ENCODE measurements around the gene CRABP2. TPM values are rescaled to one million over a fixed set of nuclear protein-coding genes. Genes with fewer than 3 reads are reported as not detected.

Gene CRABP2
- polyA plus RNA-seq, 1 of the 3 experiments (the other 2 are of a cell fraction), result 42.1 TPM

DNA sequence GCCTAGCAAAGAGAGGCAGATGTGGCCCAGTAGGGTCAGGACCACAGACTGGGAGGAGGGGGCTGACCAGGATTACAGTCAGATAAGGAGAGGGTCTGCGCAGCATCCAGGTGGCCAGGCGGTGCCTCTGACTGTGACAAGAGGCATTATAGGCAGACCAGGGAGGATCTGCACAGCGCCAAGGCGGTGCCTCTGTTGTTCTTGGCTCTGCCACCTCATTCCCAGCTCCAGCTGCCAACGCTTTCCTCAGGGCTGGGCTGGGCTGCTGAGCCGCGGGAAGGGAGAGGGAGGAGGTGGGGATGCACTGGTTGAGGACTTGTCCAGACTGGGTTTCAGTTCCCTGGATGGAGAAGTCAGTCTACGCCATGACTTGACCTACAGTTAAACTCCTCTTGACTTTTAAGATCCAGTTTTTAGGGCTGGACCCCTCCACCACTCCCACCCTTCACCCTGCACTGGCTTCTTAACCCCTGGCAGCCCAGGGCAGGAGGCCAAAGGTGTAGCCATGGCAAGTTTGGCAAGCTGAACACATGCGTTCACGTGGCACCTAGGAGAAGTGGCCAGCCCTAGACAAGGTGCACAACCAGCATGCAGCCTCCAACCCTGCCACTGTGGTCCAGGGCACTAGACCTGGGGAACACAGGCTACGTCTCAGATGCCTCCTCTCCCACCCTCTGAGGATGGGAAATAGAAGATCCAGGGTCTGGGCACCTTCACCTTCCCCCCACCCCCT, 4.5 kb upstream of the CRABP2 start:
- no peaks in the 10 kb centered on the region for H3K9me3 ChIP-seq
- POLR2A ChIA-PET, result interaction anchor here (1.2 to 2.6 kb wide), 7 partner anchors 12 to 35 kb away, joined by 3 to 12 read pairs (median 8); partner anchors contain the start of genes ISG20L2 and METTL25B
- DNase-seq, result peak; percentile 71
- H3K9me2 ChIP-seq, result no peaks in the 10 kb centered on the region
- WGBS (ENCODE audit: low lambda C conversion rate), result 24% methylated on average over 9 of the region's 11 CpGs
- H2AFZ ChIP-seq (ENCODE audit: low read depth), result no peak overlapping the region
- CTCF ChIA-PET, result interaction anchor here (1.6 to 45.5 kb wide), 7 partner anchors 6 to 218 kb away, joined by 5 to 2702 read pairs (median 7); partner anchors contain the start of genes CRABP2, ISG20L2, METTL25B and NES
- H4K20me1 ChIP-seq (ENCODE audit: insufficient read depth), result no peaks in the 10 kb centered on the region
- no peak overlapping the region for H3K4me3 ChIP-seq (ENCODE audit: low read depth in 2 of 2, low read length in 1 of 2)
- H3F3A ChIP-seq (replicated peaks; ENCODE audit: insufficient read depth), result peaks cover 48% of the 10 kb centered on the region
- H3K27me3 ChIP-seq (ENCODE audit: insufficient read depth), result no peaks in the 10 kb centered on the region
- no peaks in the 10 kb centered on the region for H3K79me2 ChIP-seq (ENCODE audit: insufficient read depth)
- peak overlapping the region; percentile 43 to 98; a peak in 3 of 4 replicates for H3K27ac ChIP-seq (ENCODE audit: low read depth in 2 of 2, low read length in 1 of 2)
- H3K36me3 ChIP-seq (replicated peaks in 1 of 2; ENCODE audit: control insufficient read depth in 1 of 2, insufficient read depth in 2 of 2, low read length in 1 of 2), result no peaks in the 10 kb centered on the region
- peaks cover 60 to 78% of the 10 kb centered on the region in 2 experiments for H3K4me1 ChIP-seq (ENCODE audit: control insufficient read depth in 1 of 2, insufficient read depth in 2 of 2, low read depth in 1 of 2, low read length in 1 of 2)
- H3K9ac ChIP-seq, result no peak overlapping the region
- H3K4me2 ChIP-seq, result peak overlapping the region; percentile 63; the same call in 1 of the 2 replicates
- TF ChIP-seq, protein P1, sequence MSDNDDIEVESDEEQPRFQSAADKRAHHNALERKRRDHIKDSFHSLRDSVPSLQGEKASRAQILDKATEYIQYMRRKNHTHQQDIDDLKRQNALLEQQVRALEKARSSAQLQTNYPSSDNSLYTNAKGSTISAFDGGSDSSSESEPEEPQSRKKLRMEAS (IDR thresholded peaks at IDR 0.05; ENCODE audit: low read depth), result 0 out of 2 replicates have a peak, but pooled peaks have one; percentile 48
- TF ChIP-seq CHD2 (IDR thresholded peaks at IDR 0.05; ENCODE audit: low read length, partially characterized antibody) (peak; percentile 48), GATA2 (CRISPR knock-in tag; IDR thresholded peaks at IDR 0.05) (peak; percentile 89), RXRA (IDR thresholded peaks at IDR 0.05; ENCODE audit: borderline replicate concordance, low read depth) (no peak), FOXJ3 (CRISPR knock-in tag; IDR thresholded peaks at IDR 0.05) (peak; percentile 70; the same call in 1 of the 2 replicates), RCOR1 (IDR thresholded peaks at IDR 0.05; ENCODE audit: low read length) (0 out of 2 replicates have a peak, but pooled peaks have one; percentile 62), POLR2AphosphoS5 (IDR thresholded peaks at IDR 0.05; ENCODE audit: low read depth, low read length) (no peak; the same call in none of the 2 replicates), NRF1 (IDR thresholded peaks at IDR 0.05; ENCODE audit: low read depth, low read length) (no peak), YY1 (IDR thresholded peaks at IDR 0.05; ENCODE audit: low read depth) (no peak), JUND (IDR thresholded peaks at IDR 0.05) (no peak), MEF2A (IDR thresholded peaks at IDR 0.05; ENCODE audit: borderline replicate concordance, low read depth) (no peak), FOXM1 (IDR thresholded peaks at IDR 0.05; ENCODE audit: low read depth) (no peak), TCF12 (IDR thresholded peaks at IDR 0.05) (peak; percentile 91), SMC3 (IDR thresholded peaks at IDR 0.05; ENCODE audit: low read depth, low read length) (peak; percentile 4; the same call in 1 of the 2 replicates), RAD21 (IDR thresholded peaks at IDR 0.05; ENCODE audit: low read length) (no peak), ELF1 (IDR thresholded peaks at IDR 0.05) (no peak), NFIC (IDR thresholded peaks at IDR 0.05; ENCODE audit: borderline replicate concordance) (peak; percentile 97), MXI1 (IDR thresholded peaks at IDR 0.05; ENCODE audit: low read depth, low read length) (peak; percentile 67; the same call in 1 of the 2 replicates), GABPA (IDR thresholded peaks at IDR 0.05; ENCODE audit: low read depth) (no peak)
- TF ChIP-seq, protein P2, sequence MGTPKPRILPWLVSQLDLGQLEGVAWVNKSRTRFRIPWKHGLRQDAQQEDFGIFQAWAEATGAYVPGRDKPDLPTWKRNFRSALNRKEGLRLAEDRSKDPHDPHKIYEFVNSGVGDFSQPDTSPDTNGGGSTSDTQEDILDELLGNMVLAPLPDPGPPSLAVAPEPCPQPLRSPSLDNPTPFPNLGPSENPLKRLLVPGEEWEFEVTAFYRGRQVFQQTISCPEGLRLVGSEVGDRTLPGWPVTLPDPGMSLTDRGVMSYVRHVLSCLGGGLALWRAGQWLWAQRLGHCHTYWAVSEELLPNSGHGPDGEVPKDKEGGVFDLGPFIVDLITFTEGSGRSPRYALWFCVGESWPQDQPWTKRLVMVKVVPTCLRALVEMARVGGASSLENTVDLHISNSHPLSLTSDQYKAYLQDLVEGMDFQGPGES (IDR thresholded peaks at IDR 0.05; ENCODE audit: low read depth, low read length), result no peak
- TF ChIP-seq, protein P3, sequence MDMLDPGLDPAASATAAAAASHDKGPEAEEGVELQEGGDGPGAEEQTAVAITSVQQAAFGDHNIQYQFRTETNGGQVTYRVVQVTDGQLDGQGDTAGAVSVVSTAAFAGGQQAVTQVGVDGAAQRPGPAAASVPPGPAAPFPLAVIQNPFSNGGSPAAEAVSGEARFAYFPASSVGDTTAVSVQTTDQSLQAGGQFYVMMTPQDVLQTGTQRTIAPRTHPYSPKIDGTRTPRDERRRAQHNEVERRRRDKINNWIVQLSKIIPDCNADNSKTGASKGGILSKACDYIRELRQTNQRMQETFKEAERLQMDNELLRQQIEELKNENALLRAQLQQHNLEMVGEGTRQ (IDR thresholded peaks at IDR 0.05; ENCODE audit: borderline replicate concordance, low read depth, low read length), result no peak
- TF ChIP-seq, protein P4, sequence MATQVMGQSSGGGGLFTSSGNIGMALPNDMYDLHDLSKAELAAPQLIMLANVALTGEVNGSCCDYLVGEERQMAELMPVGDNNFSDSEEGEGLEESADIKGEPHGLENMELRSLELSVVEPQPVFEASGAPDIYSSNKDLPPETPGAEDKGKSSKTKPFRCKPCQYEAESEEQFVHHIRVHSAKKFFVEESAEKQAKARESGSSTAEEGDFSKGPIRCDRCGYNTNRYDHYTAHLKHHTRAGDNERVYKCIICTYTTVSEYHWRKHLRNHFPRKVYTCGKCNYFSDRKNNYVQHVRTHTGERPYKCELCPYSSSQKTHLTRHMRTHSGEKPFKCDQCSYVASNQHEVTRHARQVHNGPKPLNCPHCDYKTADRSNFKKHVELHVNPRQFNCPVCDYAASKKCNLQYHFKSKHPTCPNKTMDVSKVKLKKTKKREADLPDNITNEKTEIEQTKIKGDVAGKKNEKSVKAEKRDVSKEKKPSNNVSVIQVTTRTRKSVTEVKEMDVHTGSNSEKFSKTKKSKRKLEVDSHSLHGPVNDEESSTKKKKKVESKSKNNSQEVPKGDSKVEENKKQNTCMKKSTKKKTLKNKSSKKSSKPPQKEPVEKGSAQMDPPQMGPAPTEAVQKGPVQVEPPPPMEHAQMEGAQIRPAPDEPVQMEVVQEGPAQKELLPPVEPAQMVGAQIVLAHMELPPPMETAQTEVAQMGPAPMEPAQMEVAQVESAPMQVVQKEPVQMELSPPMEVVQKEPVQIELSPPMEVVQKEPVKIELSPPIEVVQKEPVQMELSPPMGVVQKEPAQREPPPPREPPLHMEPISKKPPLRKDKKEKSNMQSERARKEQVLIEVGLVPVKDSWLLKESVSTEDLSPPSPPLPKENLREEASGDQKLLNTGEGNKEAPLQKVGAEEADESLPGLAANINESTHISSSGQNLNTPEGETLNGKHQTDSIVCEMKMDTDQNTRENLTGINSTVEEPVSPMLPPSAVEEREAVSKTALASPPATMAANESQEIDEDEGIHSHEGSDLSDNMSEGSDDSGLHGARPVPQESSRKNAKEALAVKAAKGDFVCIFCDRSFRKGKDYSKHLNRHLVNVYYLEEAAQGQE (IDR thresholded peaks at IDR 0.05; ENCODE audit: low read depth, low read length), result no peak
- TF ChIP-seq, protein P5, sequence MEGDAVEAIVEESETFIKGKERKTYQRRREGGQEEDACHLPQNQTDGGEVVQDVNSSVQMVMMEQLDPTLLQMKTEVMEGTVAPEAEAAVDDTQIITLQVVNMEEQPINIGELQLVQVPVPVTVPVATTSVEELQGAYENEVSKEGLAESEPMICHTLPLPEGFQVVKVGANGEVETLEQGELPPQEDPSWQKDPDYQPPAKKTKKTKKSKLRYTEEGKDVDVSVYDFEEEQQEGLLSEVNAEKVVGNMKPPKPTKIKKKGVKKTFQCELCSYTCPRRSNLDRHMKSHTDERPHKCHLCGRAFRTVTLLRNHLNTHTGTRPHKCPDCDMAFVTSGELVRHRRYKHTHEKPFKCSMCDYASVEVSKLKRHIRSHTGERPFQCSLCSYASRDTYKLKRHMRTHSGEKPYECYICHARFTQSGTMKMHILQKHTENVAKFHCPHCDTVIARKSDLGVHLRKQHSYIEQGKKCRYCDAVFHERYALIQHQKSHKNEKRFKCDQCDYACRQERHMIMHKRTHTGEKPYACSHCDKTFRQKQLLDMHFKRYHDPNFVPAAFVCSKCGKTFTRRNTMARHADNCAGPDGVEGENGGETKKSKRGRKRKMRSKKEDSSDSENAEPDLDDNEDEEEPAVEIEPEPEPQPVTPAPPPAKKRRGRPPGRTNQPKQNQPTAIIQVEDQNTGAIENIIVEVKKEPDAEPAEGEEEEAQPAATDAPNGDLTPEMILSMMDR (IDR thresholded peaks at IDR 0.05), result no peak
- TF ChIP-seq, protein P6, sequence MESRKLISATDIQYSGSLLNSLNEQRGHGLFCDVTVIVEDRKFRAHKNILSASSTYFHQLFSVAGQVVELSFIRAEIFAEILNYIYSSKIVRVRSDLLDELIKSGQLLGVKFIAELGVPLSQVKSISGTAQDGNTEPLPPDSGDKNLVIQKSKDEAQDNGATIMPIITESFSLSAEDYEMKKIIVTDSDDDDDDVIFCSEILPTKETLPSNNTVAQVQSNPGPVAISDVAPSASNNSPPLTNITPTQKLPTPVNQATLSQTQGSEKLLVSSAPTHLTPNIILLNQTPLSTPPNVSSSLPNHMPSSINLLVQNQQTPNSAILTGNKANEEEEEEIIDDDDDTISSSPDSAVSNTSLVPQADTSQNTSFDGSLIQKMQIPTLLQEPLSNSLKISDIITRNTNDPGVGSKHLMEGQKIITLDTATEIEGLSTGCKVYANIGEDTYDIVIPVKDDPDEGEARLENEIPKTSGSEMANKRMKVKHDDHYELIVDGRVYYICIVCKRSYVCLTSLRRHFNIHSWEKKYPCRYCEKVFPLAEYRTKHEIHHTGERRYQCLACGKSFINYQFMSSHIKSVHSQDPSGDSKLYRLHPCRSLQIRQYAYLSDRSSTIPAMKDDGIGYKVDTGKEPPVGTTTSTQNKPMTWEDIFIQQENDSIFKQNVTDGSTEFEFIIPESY (IDR thresholded peaks at IDR 0.05; ENCODE audit: borderline replicate concordance, low read depth), result no peak

Data from SK-N-SH (cell line).